Spleen (tissue), 11 donors: ENCODE measurements around the gene NCS1. TPM values are rescaled to one million over a fixed set of nuclear protein-coding genes. Genes with fewer than 3 reads are reported as not detected.
"Not testable (repeated sequence)": the region's sequence is repeated elsewhere in the genome, so short reads cannot be mapped to it uniquely, and the experiment has no call there.

Experiments
- DNase-seq: peaks from one replicate; pipeline ENCODE4 v3.0.0-alpha.2; 2020
- H3K27ac ChIP-seq, 8 donors: fragments of 200-600 bp; sonication (generic) in 7 of 8; 1 replicate in 4 of 8; 2 replicates in 4 of 8; pipeline versions ENCODE4 v1.5.0 to v1.8.0; 2016 to 2021; ENCODE audit warnings: inconsistent platforms in 4 of 8, mild to moderate bottlenecking in 4 of 8, moderate library complexity in 1 of 8
- H3K27me3 ChIP-seq, 7 donors: fragments of 200-600 bp; sonication (generic) in 6 of 7; replicated peaks in 1 of 7; 1 replicate in 4 of 7; 2 replicates in 3 of 7; pipeline versions ENCODE4 v1.5.0 to v1.8.0; 2016 to 2021; ENCODE audit warnings: inconsistent platforms in 3 of 7, mild to moderate bottlenecking in 1 of 7
- H3K36me3 ChIP-seq, 6 donors: fragments of 200-600 bp; sonication (generic) in 5 of 6; 1 replicate in 4 of 6; 2 replicates in 2 of 6; pipeline versions ENCODE4 v1.5.0 to v1.8.0; 2016 to 2021; ENCODE audit warnings: inconsistent platforms in 2 of 6
- H3K4me1 ChIP-seq, 6 donors: fragments of 200-600 bp; sonication (generic) in 5 of 6; 1 replicate in 3 of 6; 2 replicates in 3 of 6; pipeline versions ENCODE4 v1.5.0 to v1.8.0; 2016 to 2021; ENCODE audit warnings: inconsistent platforms in 3 of 6
- H3K4me3 ChIP-seq, 8 donors: fragments of 200-600 bp; sonication (generic) in 7 of 8; 1 replicate in 4 of 8; 2 replicates in 4 of 8; pipeline versions ENCODE4 v1.5.0 to v1.8.0; 2016 to 2021; ENCODE audit warnings: inconsistent platforms in 4 of 8, mild to moderate bottlenecking in 4 of 8, moderate library complexity in 2 of 8
- H3K9me3 ChIP-seq, 8 donors: fragments of 200-600 bp; sonication (generic) in 7 of 8; 1 replicate in 4 of 8; 2 replicates in 4 of 8; pipeline versions ENCODE4 v1.5.0 to v1.8.0; 2016 to 2021; ENCODE audit warnings: inconsistent platforms in 4 of 8
- POLR2A ChIP-seq, 3 donors: fragments of 450-650 bp; IDR thresholded peaks; one replicate each; pipeline ENCODE4 v1.5.1; 2017; ENCODE audit warnings: antibody characterized with exemption in 3 of 3, mild to moderate bottlenecking in 1 of 3
- POLR2AphosphoS5 ChIP-seq, 3 donors: sonication (generic); formaldehyde crosslinking; IDR thresholded peaks; one replicate each; pipeline ENCODE4 v1.5.1; 2017; ENCODE audit warnings: antibody characterized with exemption in 3 of 3
- WGBS, 5 donors: extraction: QIAGEN DNeasy Blood & Tissue Kit in 3 of 5; methylation state at CpG; one replicate each; pipeline versions ENCODE4 v1.1.5 to v1.1.7; 2013 to 2018; 5-methylcytosine and 5-hydroxymethylcytosine counted together
- intact Hi-C: fragments of 100-400 bp; cut with DNase I; formaldehyde crosslinking; loops from one replicate; pipeline ENCODE4 v1.15.0; 2023; ENCODE audit warnings: low total_unique reads
- polyA plus RNA-seq, 3 donors: library from polyadenylated mRNA; stranded (reverse); fragments of 200-250 nt; gene quantifications; one replicate each; pipeline ENCODE4 v1.2.1, GENCODE V29; 2013
- total RNA-seq, 7 donors: library from RNA; depleted of rRNA in 3 of 7; stranded (reverse); fragments of >200 nt in 3 of 7; fragmentation: NEBNext Ultra II Directional in 4 of 7; extraction: Animal tissue kit (Norgen Biotek cat#: 25700) in 4 of 7; gene quantifications; one replicate each; pipeline versions ENCODE4 v1.1.0 to v1.2.1, GENCODE V29; 2016 to 2021
- TF ChIP-seq, protein P1 (sequence below), 11 experiments: fragments of 200-600 bp in 7 of 11; fragments of 450-650 bp in 4 of 11; sonication (generic) in 4 of 11; IDR thresholded peaks in 8 of 11; conservative IDR thresholded peaks in 3 of 11; 1 replicate in 7 of 11; 2 replicates in 4 of 11; pipeline versions ENCODE4 v1.4.0 to v1.8.0; 2016 to 2021; ENCODE audit warnings: antibody characterized with exemption in 11 of 11, inconsistent platforms in 4 of 11, mild to moderate bottlenecking in 1 of 11
- donor health status: healthy with polysubstance abuse.
- donor health status: DM: no; HTN: no; CAD: no; lungs with moderate emphysema.
- donor health status: DM: no; HTN: no; CAD: no.
- donor health status: Bipolar disorder and iron deficiency.
- donor health status: healthy.
- donor health status: DM: no; HTN: no; CAD: no.
- donor health status: DM: yes; HTN: yes; CAD: no.

NCS1 gene
- total and polyA plus RNA-seq, 10 donors: 0.46 to 2.5 (median 1.3) TPM

DNA sequence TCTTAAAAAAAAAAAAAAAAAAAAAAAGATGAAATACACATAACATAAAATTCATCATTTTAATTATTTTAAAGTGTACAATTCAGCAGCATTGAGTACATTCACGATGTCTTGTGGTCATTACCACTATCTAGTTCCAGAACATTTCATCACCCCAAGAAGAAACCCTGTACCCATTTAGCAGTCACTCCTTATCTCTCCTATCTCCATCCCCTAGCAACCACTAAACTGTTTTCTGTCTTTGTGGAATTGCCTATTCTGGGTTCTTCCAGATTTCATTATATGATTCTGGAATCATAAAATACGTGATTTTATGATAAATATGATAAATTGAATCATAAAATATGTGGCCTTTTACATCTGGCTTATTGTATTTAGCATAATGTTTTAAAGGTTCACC lies 84.4 kb downstream of the NCS1 start:
- Histone ChIP-seq H3K4me1 (no peaks in the 10 kb centered on the region), H3K27me3 (peaks cover 0 to 53% (median 4%) of the 10 kb centered on the region in 7 donors), H3K9me3 (peaks cover 0 to 6% (median 0%) of the 10 kb centered on the region in 8 donors), H3K36me3 (no peaks in the 10 kb centered on the region), H3K4me3 (no peak overlapping the region), H3K27ac (no peak overlapping the region)
- intact Hi-C loops: no loop called here
- WGBS, 5 donors: 63 to 86% (median 74%) methylated on average over 2 of the region's 2 CpGs
- no peak for DNase-seq
- TF ChIP-seq POLR2AphosphoS5 (IDR thresholded peaks at IDR 0.05) (no peak), POLR2A (IDR thresholded peaks at IDR 0.05) (no peak)
- TF ChIP-seq, protein P1, sequence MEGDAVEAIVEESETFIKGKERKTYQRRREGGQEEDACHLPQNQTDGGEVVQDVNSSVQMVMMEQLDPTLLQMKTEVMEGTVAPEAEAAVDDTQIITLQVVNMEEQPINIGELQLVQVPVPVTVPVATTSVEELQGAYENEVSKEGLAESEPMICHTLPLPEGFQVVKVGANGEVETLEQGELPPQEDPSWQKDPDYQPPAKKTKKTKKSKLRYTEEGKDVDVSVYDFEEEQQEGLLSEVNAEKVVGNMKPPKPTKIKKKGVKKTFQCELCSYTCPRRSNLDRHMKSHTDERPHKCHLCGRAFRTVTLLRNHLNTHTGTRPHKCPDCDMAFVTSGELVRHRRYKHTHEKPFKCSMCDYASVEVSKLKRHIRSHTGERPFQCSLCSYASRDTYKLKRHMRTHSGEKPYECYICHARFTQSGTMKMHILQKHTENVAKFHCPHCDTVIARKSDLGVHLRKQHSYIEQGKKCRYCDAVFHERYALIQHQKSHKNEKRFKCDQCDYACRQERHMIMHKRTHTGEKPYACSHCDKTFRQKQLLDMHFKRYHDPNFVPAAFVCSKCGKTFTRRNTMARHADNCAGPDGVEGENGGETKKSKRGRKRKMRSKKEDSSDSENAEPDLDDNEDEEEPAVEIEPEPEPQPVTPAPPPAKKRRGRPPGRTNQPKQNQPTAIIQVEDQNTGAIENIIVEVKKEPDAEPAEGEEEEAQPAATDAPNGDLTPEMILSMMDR (IDR thresholded peaks at IDR 0.05 in 8 of 11, conservative IDR thresholded peaks at IDR 0.05 in 3 of 11): no peak

DNA sequence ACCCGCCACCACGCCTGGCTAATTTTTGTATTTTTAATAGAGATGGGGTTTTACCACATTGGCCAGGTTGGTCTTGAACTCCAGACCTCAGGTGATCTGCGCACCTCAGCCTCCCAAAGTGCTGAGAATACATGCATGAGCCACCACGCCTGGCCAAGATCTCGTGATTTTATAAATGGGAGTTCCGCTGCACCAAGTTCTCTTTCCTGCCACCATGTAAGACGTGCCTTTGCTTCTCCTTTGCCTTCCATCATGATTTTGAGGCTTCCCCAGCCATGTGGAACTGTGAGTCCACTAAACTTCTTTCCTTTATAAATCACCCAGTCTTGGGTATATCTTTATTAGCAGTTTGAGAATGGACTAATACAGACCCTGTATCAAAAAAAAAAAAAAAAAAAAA lies 85.9 kb downstream of the NCS1 start:
- peaks cover 0 to 68% (median 10%) of the 10 kb centered on the region in 7 donors for H3K27me3 ChIP-seq
- H3K27ac ChIP-seq, H3K4me1 ChIP-seq, H3K4me3 ChIP-seq, H3K9me3 ChIP-seq, intact Hi-C loops, H3K36me3 ChIP-seq, DNase-seq: not testable (repeated sequence)
- WGBS, 5 donors: 89 to 95% (median 94%) methylated on average over 7 of the region's 7 CpGs

DNA sequence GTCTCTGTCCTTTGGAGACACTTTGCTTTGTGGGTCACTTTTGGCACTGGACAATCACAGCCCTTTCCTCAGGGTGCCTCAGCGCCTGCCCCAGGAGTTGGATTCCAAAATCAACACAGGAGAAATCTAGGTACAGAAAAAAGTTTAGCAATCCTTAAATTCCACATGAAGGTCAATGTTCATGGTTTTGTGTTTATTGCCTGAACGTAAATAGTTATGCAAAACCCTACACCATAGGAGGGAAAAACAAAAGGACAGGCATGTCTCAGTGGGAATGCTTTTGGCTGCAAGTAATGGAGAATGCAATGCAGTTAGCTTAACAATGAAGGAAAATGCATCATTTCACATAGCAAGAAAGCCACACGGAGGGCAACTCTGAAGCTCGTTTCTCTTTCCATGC lies 86.8 kb downstream of the NCS1 start:
- TF ChIP-seq, protein P1 (IDR thresholded peaks at IDR 0.05 in 8 of 11, conservative IDR thresholded peaks at IDR 0.05 in 3 of 11): no peak
- TF ChIP-seq POLR2AphosphoS5 (IDR thresholded peaks at IDR 0.05) (no peak), POLR2A (IDR thresholded peaks at IDR 0.05) (no peak)
- DNase-seq: no peak
- peaks cover 0 to 77% (median 19%) of the 10 kb centered on the region in 7 donors for H3K27me3 ChIP-seq
- WGBS, 5 donors: 79 to 93% (median 87%) methylated on average over 4 of the region's 4 CpGs
- no peak overlapping the region for H3K4me3 ChIP-seq
- no peak overlapping the region for H3K27ac ChIP-seq
- H3K36me3 ChIP-seq: no peaks in the 10 kb centered on the region
- intact Hi-C loops: no loop called here
- peaks cover 0 to 6% (median 0%) of the 10 kb centered on the region in 8 donors for H3K9me3 ChIP-seq
- no peaks in the 10 kb centered on the region for H3K4me1 ChIP-seq

DNA sequence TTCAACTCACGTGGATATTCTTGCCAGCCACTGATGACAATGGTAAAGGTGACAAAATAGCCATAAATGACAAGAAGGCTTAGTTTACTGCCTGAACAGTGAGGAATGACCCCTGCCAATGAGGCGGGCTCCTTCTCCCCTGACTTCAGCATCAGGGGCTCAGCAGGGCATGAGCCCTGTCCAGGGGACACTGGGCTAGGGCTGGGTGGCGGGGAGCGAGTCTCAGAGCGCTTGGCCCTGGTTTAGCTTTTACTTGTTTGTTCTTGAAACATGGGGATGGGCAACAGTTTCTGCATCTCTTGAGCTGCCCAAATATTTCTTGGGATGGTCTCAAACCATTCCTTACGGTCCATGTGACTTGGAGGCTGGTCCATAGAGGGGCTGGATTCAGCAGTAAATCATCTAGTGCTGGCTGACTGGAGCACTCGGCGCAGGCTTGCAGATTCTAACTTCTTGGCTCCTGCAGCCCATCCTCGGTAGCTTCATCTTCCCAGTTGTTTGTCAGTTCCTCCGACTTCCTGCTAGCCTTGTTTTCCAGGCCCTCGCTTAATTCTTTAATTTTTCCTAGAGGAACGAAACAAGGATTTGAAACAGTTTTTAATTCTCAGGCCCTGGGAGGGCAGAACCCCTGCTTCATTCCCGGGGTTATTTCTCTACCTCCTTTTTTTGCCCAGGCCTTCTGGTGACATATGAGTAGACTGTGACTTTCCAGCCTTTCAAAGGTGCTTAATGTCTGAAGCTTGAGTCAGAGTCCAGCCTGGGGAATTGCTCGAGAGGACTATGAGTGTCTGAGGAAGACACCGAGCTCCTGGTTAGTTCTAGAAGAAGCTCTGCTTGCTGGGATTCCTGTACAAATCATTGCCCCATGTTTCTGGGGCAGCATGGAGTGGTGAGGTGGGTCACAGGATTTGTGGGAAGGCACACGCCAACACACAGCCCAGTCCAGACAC lies 88.9 kb downstream of the NCS1 start:
- Histone ChIP-seq H3K36me3 (no peaks in the 10 kb centered on the region), H3K27me3 (peaks cover 3 to 92% (median 38%) of the 10 kb centered on the region in 7 donors), H3K4me1 (peaks cover 0 to 10% (median 9%) of the 10 kb centered on the region in 6 donors), H3K4me3 (no peak overlapping the region), H3K27ac (no peak overlapping the region), H3K9me3 (peaks cover 0 to 6% (median 0%) of the 10 kb centered on the region in 8 donors)
- intact Hi-C loops: no loop called here
- peak; percentile 50 for DNase-seq
- TF ChIP-seq POLR2A (IDR thresholded peaks at IDR 0.05) (no peak), POLR2AphosphoS5 (IDR thresholded peaks at IDR 0.05) (no peak)
- TF ChIP-seq, protein P1 (IDR thresholded peaks at IDR 0.05 in 8 of 11, conservative IDR thresholded peaks at IDR 0.05 in 3 of 11): no peak
- WGBS, 5 donors: 78 to 82% (median 80%) methylated on average over 16 of the region's 16 CpGs
